HepG2 (cell line): ENCODE results near the gene PCGF3. TPM values are rescaled to one million over a fixed set of nuclear protein-coding genes. Genes with fewer than 3 reads are reported as not detected.

Experiments
- ATF7 ChIP-seq, 2 experiments: fragments of 450-650 bp in 1 of 2; sonication (generic) in 1 of 2; formaldehyde crosslinking in 1 of 2; IDR thresholded peaks; 2 replicates each; pipeline versions ENCODE4 v1.4.0 to v1.6.1; 2016 to 2020; ENCODE audit warnings: antibody characterized with exemption in 1 of 2, mild to moderate bottlenecking in 1 of 2, missing genetic modification reagents in 1 of 2
- DMTF1 ChIP-seq: sonication (generic); formaldehyde crosslinking; IDR thresholded peaks from 2 replicates; pipeline ENCODE4 v1.4.0; 2020; ENCODE audit warnings: mild to moderate bottlenecking, missing genetic modification reagents
- EP300 ChIP-seq, 3 experiments: sonication (generic) in 1 of 3; formaldehyde crosslinking in 1 of 3; IDR thresholded peaks; 2 replicates each; pipeline versions ENCODE4 v1.5.1 to v1.6.1; 2011 to 2020; ENCODE audit warnings: low read depth in 2 of 3, low read length in 2 of 3, borderline replicate concordance in 1 of 3, improper control_type of control experiment in 1 of 3, mild to moderate bottlenecking in 1 of 3, missing genetic modification reagents in 1 of 3, moderate library complexity in 1 of 3
- MTA1 ChIP-seq: sonication (generic); formaldehyde crosslinking; IDR thresholded peaks from 2 replicates; pipeline ENCODE4 v1.4.0; 2020; ENCODE audit warnings: missing genetic modification reagents, mild to moderate bottlenecking, borderline replicate concordance
- MTA3 ChIP-seq: sonication (generic); formaldehyde crosslinking; IDR thresholded peaks from 2 replicates; pipeline ENCODE4 v1.4.0; 2020; ENCODE audit warnings: missing genetic modification reagents
- PBX2 ChIP-seq: IDR thresholded peaks from 2 replicates; pipeline ENCODE4 v1.6.1; 2016; ENCODE audit warnings: control low read depth
- RBFOX2 ChIP-seq: fragments of 200-400 bp; formaldehyde crosslinking; IDR thresholded peaks from 2 replicates; pipeline ENCODE4 v1.6.1; 2017; ENCODE audit warnings: low read depth, mild to moderate bottlenecking, low read length
- THYN1 ChIP-seq: sonication (generic); formaldehyde crosslinking; IDR thresholded peaks from 2 replicates; pipeline ENCODE4 v1.8.1; 2023; ENCODE audit warnings: low read depth, mild to moderate bottlenecking, moderate library complexity, missing genetic modification reagents, borderline replicate concordance
- WIZ ChIP-seq: sonication (generic); formaldehyde crosslinking; IDR thresholded peaks from 2 replicates; pipeline ENCODE4 v1.5.1; 2020; ENCODE audit warnings: mild to moderate bottlenecking, missing genetic modification reagents
- ZC3H13 ChIP-seq: sonication (generic); formaldehyde crosslinking; IDR thresholded peaks from 2 replicates; pipeline ENCODE4 v1.8.1; 2023; ENCODE audit warnings: mild to moderate bottlenecking, missing genetic modification reagents, moderate library complexity
- ZHX2 ChIP-seq, 2 experiments: sonication (generic) in 1 of 2; formaldehyde crosslinking in 1 of 2; IDR thresholded peaks; 2 replicates each; pipeline versions ENCODE4 v1.6.1 to v1.9.0; 2014 to 2022; ENCODE audit warnings: antibody characterized with exemption in 1 of 2, borderline replicate concordance in 1 of 2, inconsistent platforms in 1 of 2, low read depth in 1 of 2, missing genetic modification reagents in 1 of 2
- ZNF414 ChIP-seq: sonication (generic); formaldehyde crosslinking; IDR thresholded peaks from 2 replicates; pipeline ENCODE4 v1.5.0; 2020; ENCODE audit warnings: missing genetic modification reagents
- ZNF431 ChIP-seq: sonication (generic); formaldehyde crosslinking; IDR thresholded peaks from 2 replicates; pipeline ENCODE4 v1.9.0; 2022; ENCODE audit warnings: missing genetic modification reagents, low read depth, mild to moderate bottlenecking, borderline replicate concordance
- ZNF547 ChIP-seq: sonication (generic); formaldehyde crosslinking; IDR thresholded peaks from 2 replicates; pipeline ENCODE4 v1.5.1; 2020; ENCODE audit warnings: mild to moderate bottlenecking, missing genetic modification reagents
- ZNF569 ChIP-seq: sonication (generic); formaldehyde crosslinking; IDR thresholded peaks from 2 replicates; pipeline ENCODE4 v1.5.0; 2020; ENCODE audit warnings: mild to moderate bottlenecking, missing genetic modification reagents, moderate library complexity, borderline replicate concordance
- ZNF781 ChIP-seq: sonication (generic); formaldehyde crosslinking; IDR thresholded peaks from 2 replicates; pipeline ENCODE4 v1.5.1; 2020; ENCODE audit warnings: borderline replicate concordance, mild to moderate bottlenecking, missing genetic modification reagents; ENCODE audit errors: not compliant biosample characterization
- polyA plus RNA-seq, 8 experiments: library from polyadenylated mRNA; depleted of rRNA in 3 of 8; stranded (reverse) in 7 of 8; unstranded in 1 of 8; fragments of >200 nt; fragmentation: Illumina TruSeq in 4 of 8; extraction: Trizol in 4 of 8; gene quantifications; 2 replicates each; pipeline versions ENCODE4 v1.2.1 to v1.2.3, GENCODE V29; 2011 to 2016; ENCODE audit warnings: low read depth in 4 of 8, missing spikeins in 1 of 8, mixed read lengths in 1 of 8; ENCODE audit not compliant: insufficient read depth in 1 of 8
- total RNA-seq, 5 experiments: library from RNA; depleted of rRNA; stranded (reverse); fragments of >200 nt; fragmentation: Illumina TruSeq; extraction: Trizol; gene quantifications; 2 replicates each; pipeline ENCODE4 v1.2.3, GENCODE V29; 2016; ENCODE audit warnings: low read depth in 1 of 5

The PCGF3 gene
- total and polyA plus RNA-seq, 2 of the 13 experiments (the other 11 are each of a cell fraction or from before 2014, with no cell fraction given): 28.6 to 66.2 TPM

- TF ChIP-seq MTA1 (CRISPR knock-in tag): no peak; the same call in 1 of the 2 replicates
- no peak for TF ChIP-seq ZNF781 (CRISPR knock-in tag)
- peak; percentile 85 for TF ChIP-seq ZNF414 (CRISPR knock-in tag)
- TF ChIP-seq WIZ (CRISPR knock-in tag): peak; percentile 59
- no peak for TF ChIP-seq MTA3
- TF ChIP-seq ZHX2 (IDR thresholded peaks at IDR 0.05; ENCODE audit: low read depth): peak; percentile 85
- no peak for TF ChIP-seq ZHX2 (CRISPR knock-in tag; IDR thresholded peaks at IDR 0.05; ENCODE audit: borderline replicate concordance)
- TF ChIP-seq ATF7 (IDR thresholded peaks at IDR 0.05): peak; percentile 98
- TF ChIP-seq ATF7 (CRISPR knock-in tag; IDR thresholded peaks at IDR 0.05): peak; percentile 96
- TF ChIP-seq THYN1 (CRISPR knock-in tag): no peak
- peak; percentile 58 for TF ChIP-seq ZC3H13 (CRISPR knock-in tag)
- TF ChIP-seq ZNF547 (CRISPR knock-in tag): peak; percentile 78; the same call in 1 of the 2 replicates
- no peak for TF ChIP-seq ZNF569 (CRISPR knock-in tag)
- TF ChIP-seq DMTF1: no peak
- peak; percentile 91 for TF ChIP-seq RBFOX2
- 0 out of 4 replicates have a peak, but pooled peaks of 1 of the 2 experiments have one; percentile 10 for TF ChIP-seq EP300 (IDR thresholded peaks at IDR 0.05; ENCODE audit: low read depth in 2 of 2, low read length in 2 of 2)
- TF ChIP-seq EP300 (CRISPR knock-in tag; IDR thresholded peaks at IDR 0.05; ENCODE audit: borderline replicate concordance): no peak; the same call in 1 of the 2 replicates
- TF ChIP-seq ZNF431: peak; percentile 69; the same call in 1 of the 2 replicates
- no peak for TF ChIP-seq PBX2 (CRISPR knock-in tag)
These were observed 31.2 kb upstream of the PCGF3 start, which contains the start of the genes ATP5ME and MYL5 (continued) for GRCh38 chr4:674172-675035.
